ENCODE measurements around the gene NUCB1.
A peak's percentile ranks its signal among the peaks of the same experiment; 100 is the strongest.
"Not testable (repeated sequence)": the region's sequence is repeated elsewhere in the genome, so short reads cannot be mapped to it uniquely, and the experiment has no call there.

The NUCB1 gene

GRCh38 chr19:48873476-48874302 lies 26.4 kb upstream of the NUCB1 start:
- Histone ChIP-seq H3K9me2 (replicated peaks; ENCODE audit: low read depth, low read length) (no peaks in the 10 kb centered on the region), H3K4me2 (ENCODE audit: low read depth, low read length, poor library complexity, severe bottlenecking) (peak overlapping the region; percentile 88), H3F3A (ENCODE audit: low read depth) (no peaks in the 10 kb centered on the region), H4K20me1 (ENCODE audit: insufficient read depth, low read length, poor library complexity, severe bottlenecking) (peaks cover 24% of the 10 kb centered on the region), H2AFZ (ENCODE audit: low read length) (no peak overlapping the region), H3K79me2 (ENCODE audit: insufficient read depth, low read length) (peaks cover 29% of the 10 kb centered on the region; the same call in 1 of the 2 replicates), H3K36me3 (ENCODE audit: insufficient read depth, low read length) (no peaks in the 10 kb centered on the region), H3K4me1 (ENCODE audit: insufficient read depth, low read length, poor library complexity, severe bottlenecking) (peaks cover 32% of the 10 kb centered on the region), H3K9me3 (ENCODE audit: insufficient read depth, low read depth, low read length) (no peaks in the 10 kb centered on the region), H3K9ac (ENCODE audit: low read depth, low read length, poor library complexity, severe bottlenecking) (peak overlapping the region; percentile 97), H3K27me3 (ENCODE audit: insufficient read depth, low read length, poor library complexity, severe bottlenecking) (no peaks in the 10 kb centered on the region), H3K4me3 (ENCODE audit: low read length, poor library complexity, severe bottlenecking) (peak overlapping the region; percentile 95)
- TF ChIP-seq EZH2phosphoT487 (IDR thresholded peaks at IDR 0.05; ENCODE audit: borderline replicate concordance) = no peak

- Histone ChIP-seq H3F3A (ENCODE audit: low read depth) (no peaks in the 10 kb centered on the region), H3K4me3 (ENCODE audit: low read length, poor library complexity, severe bottlenecking) (peak overlapping the region; percentile 95), H3K36me3 (ENCODE audit: insufficient read depth, low read length) (no peaks in the 10 kb centered on the region), H3K4me1 (ENCODE audit: insufficient read depth, low read length, poor library complexity, severe bottlenecking) (peaks cover 32% of the 10 kb centered on the region), H3K9ac (ENCODE audit: low read depth, low read length, poor library complexity, severe bottlenecking) (peak overlapping the region; percentile 67), H2AFZ (ENCODE audit: low read length) (no peak overlapping the region), H4K20me1 (ENCODE audit: insufficient read depth, low read length, poor library complexity, severe bottlenecking) (peaks cover 24% of the 10 kb centered on the region), H3K79me2 (ENCODE audit: insufficient read depth, low read length) (peaks cover 29% of the 10 kb centered on the region; the same call in 1 of the 2 replicates), H3K9me3 (ENCODE audit: insufficient read depth, low read depth, low read length) (no peaks in the 10 kb centered on the region), H3K27me3 (ENCODE audit: insufficient read depth, low read length, poor library complexity, severe bottlenecking) (no peaks in the 10 kb centered on the region), H3K9me2 (replicated peaks; ENCODE audit: low read depth, low read length) (no peaks in the 10 kb centered on the region), H3K4me2 (ENCODE audit: low read depth, low read length, poor library complexity, severe bottlenecking) (peak overlapping the region; percentile 88)
- TF ChIP-seq CTCF (conservative IDR thresholded peaks at IDR 0.05; ENCODE audit: low read length) (no peak), EZH2phosphoT487 (IDR thresholded peaks at IDR 0.05; ENCODE audit: borderline replicate concordance) (no peak)
Measured at GRCh38 chr19:48874303-48875135, 25.6 kb upstream of the NUCB1 start.

- Histone ChIP-seq H3K4me2 (ENCODE audit: low read depth, low read length, poor library complexity, severe bottlenecking) (peak overlapping the region; percentile 88), H3K9ac (ENCODE audit: low read depth, low read length, poor library complexity, severe bottlenecking) (peak overlapping the region; percentile 67), H3K4me3 (ENCODE audit: low read length, poor library complexity, severe bottlenecking) (peak overlapping the region; percentile 95), H4K20me1 (ENCODE audit: insufficient read depth, low read length, poor library complexity, severe bottlenecking) (peaks cover 24% of the 10 kb centered on the region), H3K4me1 (ENCODE audit: insufficient read depth, low read length, poor library complexity, severe bottlenecking) (peaks cover 32% of the 10 kb centered on the region), H3K79me2 (ENCODE audit: insufficient read depth, low read length) (peaks cover 29% of the 10 kb centered on the region; the same call in 1 of the 2 replicates)
- H3K9me2 ChIP-seq (replicated peaks; ENCODE audit: low read depth, low read length); H3K36me3 ChIP-seq (ENCODE audit: insufficient read depth, low read length); H3F3A ChIP-seq (ENCODE audit: low read depth); H3K9me3 ChIP-seq (ENCODE audit: insufficient read depth, low read depth, low read length); H3K27me3 ChIP-seq (ENCODE audit: insufficient read depth, low read length, poor library complexity, severe bottlenecking); H2AFZ ChIP-seq (ENCODE audit: low read length): not testable (repeated sequence)
Measured at GRCh38 chr19:48876043-48876981, 23.8 kb upstream of the NUCB1 start.
